Natural killer cell treated with Interleukin-12 subunit alpha and Interleukin-12 subunit beta and Interleukin-15 and Interleukin-18, amount 100 ng/mL, for 72 hours (primary cell): ENCODE data around the gene RIPOR1. TPM values are rescaled to one million over a fixed set of nuclear protein-coding genes. Genes with fewer than 3 reads are reported as not detected.
A peak's percentile ranks its signal among the peaks of the same experiment; 100 is the strongest.
"Not testable (repeated sequence)": the region's sequence is repeated elsewhere in the genome, so short reads cannot be mapped to it uniquely, and the experiment has no call there.

Source experiments
- ATAC-seq, 2 donors: fragments of 150-1000 bp; cut with Tn5 transposase in 1 of 2; sonication (Bioruptor Pico), chemical (Tn5 transposase) in 1 of 2; 2 replicates each; pipeline ENCODE4 v1.10.0; 2021
- DNase-seq: peaks from one replicate; pipeline ENCODE4 v3.0.0; 2022; ENCODE audit warnings: low spot score
- H3K27ac Mint-ChIP-seq, 2 donors: 1 replicate in 1 of 2; 2 replicates in 1 of 2; pipeline ENCODE4 v1.8.0; 2022; ENCODE audit warnings: mixed read lengths in 2 of 2, mild to moderate bottlenecking in 1 of 2, moderate library complexity in 1 of 2
- H3K27me3 Mint-ChIP-seq, 2 donors: 1 replicate in 1 of 2; 2 replicates in 1 of 2; pipeline ENCODE4 v1.8.0; 2022; ENCODE audit warnings: mixed read lengths in 2 of 2
- H3K36me3 Mint-ChIP-seq: one replicate; pipeline ENCODE4 v1.8.0; 2022; ENCODE audit warnings: mixed read lengths
- H3K4me1 Mint-ChIP-seq, 2 donors: 1 replicate in 1 of 2; 2 replicates in 1 of 2; pipeline ENCODE4 v1.8.0; 2022; ENCODE audit warnings: low read depth in 2 of 2, mixed read lengths in 2 of 2, mild to moderate bottlenecking in 1 of 2
- H3K4me3 Mint-ChIP-seq: one replicate; pipeline ENCODE4 v1.8.0; 2022; ENCODE audit warnings: mixed read lengths
- H3K9me3 Mint-ChIP-seq: 2 replicates; pipeline ENCODE4 v1.8.0; 2022; ENCODE audit warnings: mixed read lengths
- total RNA-seq, 2 donors: library from RNA; stranded (reverse); gene quantifications; one replicate each; pipeline ENCODE4 v1.2.3, GENCODE V29; 2022

Gene RIPOR1
- total RNA-seq, 2 donors from 2014 or later = 47.7 to 48.2 TPM

GRCh38 chr16:67525176-67525860, 3.3 kb upstream of the RIPOR1 start:
- no peak overlapping the region for H3K27ac Mint-ChIP-seq
- H3K4me1 Mint-ChIP-seq = peaks cover 14 to 19% of the 10 kb centered on the region in 2 donors
- H3K36me3 Mint-ChIP-seq = no peaks in the 10 kb centered on the region
- H3K27me3 Mint-ChIP-seq = no peaks in the 10 kb centered on the region
- ATAC-seq = no peak
- H3K9me3 Mint-ChIP-seq = no peaks in the 10 kb centered on the region
- DNase-seq = no peak
- no peak overlapping the region for H3K4me3 Mint-ChIP-seq

- no peak for ATAC-seq
- no peak overlapping the region for H3K4me3 Mint-ChIP-seq
- H3K4me1 Mint-ChIP-seq = peaks cover 14 to 20% of the 10 kb centered on the region in 2 donors
- H3K27me3 Mint-ChIP-seq = peaks cover 0 to 1% of the 10 kb centered on the region in 2 donors
- peak overlapping the region in 1 of 2 donors; percentile 65 for H3K27ac Mint-ChIP-seq
- H3K36me3 Mint-ChIP-seq = no peaks in the 10 kb centered on the region
- DNase-seq = no peak
- no peaks in the 10 kb centered on the region for H3K9me3 Mint-ChIP-seq
Observed at GRCh38 chr16:67526149-67526791, 2.4 kb upstream of the RIPOR1 start.

DNA sequence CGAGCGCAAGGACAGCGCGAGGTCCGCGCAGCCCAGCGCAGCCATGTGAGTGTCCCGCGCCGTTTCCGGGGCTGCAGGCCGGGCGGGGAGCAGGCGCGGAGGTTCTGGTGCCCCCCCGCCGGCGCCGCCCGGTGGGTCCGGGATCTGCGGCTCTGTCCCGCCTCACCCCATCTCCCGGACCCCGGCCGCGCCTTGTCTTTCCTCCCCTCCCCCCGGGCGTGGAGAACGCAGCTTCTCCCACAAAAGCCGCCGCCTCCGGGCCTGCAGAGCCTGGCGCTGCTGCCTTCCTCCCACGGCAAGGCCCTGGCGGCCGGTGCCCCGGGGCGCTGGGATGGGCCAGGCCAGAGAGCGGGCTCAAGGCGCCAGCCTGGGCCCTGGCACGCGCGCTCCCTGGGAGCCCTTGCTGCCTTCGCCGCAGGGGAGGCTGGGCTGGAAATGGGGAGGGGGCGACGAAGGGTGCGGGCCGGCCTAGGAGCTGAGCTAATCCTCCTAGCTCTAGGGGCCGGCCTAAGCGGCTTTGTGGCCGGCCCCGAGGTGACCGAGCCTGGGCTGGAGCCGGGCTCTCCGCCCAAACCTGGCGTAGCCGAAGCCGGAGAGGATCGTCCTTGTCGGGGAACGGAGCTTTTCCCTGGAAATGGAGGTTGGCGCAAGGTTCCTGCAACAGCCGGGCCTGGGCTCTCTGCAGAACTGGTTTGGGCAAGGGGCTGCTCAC, 397 bp downstream of the RIPOR1 start:
- Mint-ChIP-seq H3K27ac (peak overlapping the region in 1 of 2 donors; percentile 92), H3K36me3 (no peaks in the 10 kb centered on the region), H3K4me3 (peak overlapping the region; percentile 83), H3K27me3 (peaks cover 0 to 4% of the 10 kb centered on the region in 2 donors), H3K9me3 (no peaks in the 10 kb centered on the region), H3K4me1 (peaks cover 19 to 20% of the 10 kb centered on the region in 2 donors)
- DNase-seq = no peak
- peak; percentile 54 to 75 for ATAC-seq

DNA sequence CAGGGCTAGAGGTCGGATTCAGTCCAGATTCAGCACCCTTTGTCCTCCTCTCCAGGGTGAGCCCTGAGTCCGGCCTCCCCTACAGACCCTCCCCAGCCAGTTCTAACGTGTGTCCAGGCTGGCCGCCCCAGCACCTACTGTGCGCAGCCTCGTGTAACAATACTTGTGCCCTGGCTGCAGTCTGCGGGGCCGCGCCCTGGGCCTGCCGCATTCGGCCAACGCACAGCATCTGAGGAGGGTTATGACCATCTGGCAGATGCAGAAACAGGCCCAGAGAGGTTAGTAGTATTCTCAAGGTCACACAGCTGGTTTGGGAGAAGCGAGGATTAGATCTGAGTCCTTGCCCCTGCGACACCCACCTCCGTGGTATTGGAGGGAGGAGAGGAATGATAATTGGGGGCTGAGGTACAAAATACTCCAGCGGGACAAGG, 968 bp downstream of the RIPOR1 start:
- no peak for ATAC-seq
- no peaks in the 10 kb centered on the region for H3K36me3 Mint-ChIP-seq
- no peak for DNase-seq
- peaks cover 0 to 4% of the 10 kb centered on the region in 2 donors for H3K27me3 Mint-ChIP-seq
- H3K4me1 Mint-ChIP-seq = peaks cover 19 to 20% of the 10 kb centered on the region in 2 donors
- H3K27ac Mint-ChIP-seq = peak overlapping the region in 1 of 2 donors; percentile 92
- peak overlapping the region; percentile 83 for H3K4me3 Mint-ChIP-seq
- H3K9me3 Mint-ChIP-seq = no peaks in the 10 kb centered on the region

DNA sequence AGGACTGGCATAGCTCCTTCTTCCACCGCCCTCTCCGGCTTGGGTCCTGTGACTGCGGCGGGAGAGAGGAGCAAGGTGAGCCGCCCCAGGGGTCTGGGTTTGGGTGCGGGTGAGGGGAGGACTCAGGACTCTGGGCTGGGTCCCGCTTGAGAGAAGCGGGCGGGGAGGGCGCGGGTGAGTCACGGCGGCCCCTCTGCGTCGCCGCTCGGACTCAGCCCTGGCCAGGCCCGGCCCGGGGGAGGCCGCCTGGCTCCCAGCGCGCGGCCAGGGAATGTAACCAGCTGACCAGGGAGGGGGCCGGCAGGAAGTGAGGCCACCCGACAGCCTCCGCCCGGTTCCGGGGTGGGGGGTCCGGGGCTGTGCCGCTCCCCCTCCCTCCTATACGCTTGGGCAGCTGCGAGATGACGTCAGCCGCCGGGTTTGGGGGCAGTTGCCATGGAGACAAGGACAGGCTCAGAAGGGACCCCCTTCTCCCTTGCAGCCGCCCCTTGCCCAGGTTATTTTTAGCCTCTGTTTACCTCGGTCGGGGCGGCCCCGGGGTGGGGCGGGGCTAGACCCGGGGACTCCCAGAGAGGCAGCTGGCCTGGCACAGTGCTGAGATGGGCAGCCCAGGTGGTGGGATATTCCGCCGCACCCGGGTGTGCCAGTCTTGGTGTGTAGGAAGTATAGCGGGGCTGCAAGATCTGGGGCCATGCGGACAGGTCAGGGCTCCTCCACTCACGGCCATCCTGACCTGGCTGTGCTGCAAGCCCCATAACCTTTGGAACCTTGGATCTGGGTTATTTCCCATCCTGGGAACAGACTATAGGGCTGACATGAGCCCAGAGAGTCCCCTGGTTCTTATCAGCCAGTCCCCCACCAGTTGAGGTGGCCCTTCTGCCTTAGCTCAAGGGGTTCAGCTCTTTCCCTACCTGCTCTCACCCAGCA, 1.6 kb downstream of the RIPOR1 start:
- Mint-ChIP-seq H3K36me3 (no peaks in the 10 kb centered on the region), H3K4me3 (peak overlapping the region; percentile 83), H3K9me3 (no peaks in the 10 kb centered on the region), H3K27me3 (peaks cover 0 to 4% of the 10 kb centered on the region in 2 donors), H3K27ac (peak overlapping the region in 1 of 2 donors; percentile 92), H3K4me1 (peaks cover 22 to 24% of the 10 kb centered on the region in 2 donors)
- peak; percentile 45 to 70 for ATAC-seq
- peak; percentile 67 for DNase-seq

GRCh38 chr16:67531247-67531646, 2.6 kb downstream of the RIPOR1 start:
- Mint-ChIP-seq H3K27me3 (peaks cover 0 to 4% of the 10 kb centered on the region in 2 donors), H3K27ac (peak overlapping the region in 1 of 2 donors; percentile 73), H3K36me3 (no peaks in the 10 kb centered on the region), H3K9me3 (no peaks in the 10 kb centered on the region), H3K4me1 (peaks cover 28 to 31% of the 10 kb centered on the region in 2 donors), H3K4me3 (no peak overlapping the region)
- DNase-seq (no peak), ATAC-seq (no peak)

DNA sequence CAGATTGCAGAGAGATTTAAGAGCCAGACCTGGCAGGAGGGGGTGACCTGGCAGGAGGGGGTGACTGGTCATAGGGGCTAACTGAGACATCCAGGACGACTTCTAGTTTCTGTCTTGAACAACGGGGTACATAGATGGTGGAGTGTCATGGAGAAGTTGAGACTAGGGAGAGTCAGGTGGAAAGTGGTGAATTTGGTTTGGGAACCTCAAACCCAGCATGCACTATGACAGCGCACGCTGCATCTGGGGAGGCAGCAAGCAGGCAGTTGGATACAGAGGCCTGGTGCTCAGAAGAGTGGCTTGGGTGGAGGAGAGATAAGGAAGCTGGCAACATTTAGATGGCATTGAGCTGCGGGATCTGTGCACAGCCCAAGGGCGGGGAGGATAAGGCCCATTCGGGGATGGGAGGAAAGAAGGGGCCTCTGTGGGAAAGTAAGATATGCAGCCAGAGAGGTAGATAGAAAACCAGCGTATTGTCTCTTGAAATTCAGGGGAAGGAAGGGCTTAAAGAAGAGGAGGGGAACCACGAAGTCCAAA, 4.5 kb downstream of the RIPOR1 start:
- H3K4me1 Mint-ChIP-seq = peaks cover 38 to 42% of the 10 kb centered on the region in 2 donors
- no peak for ATAC-seq
- DNase-seq = no peak
- peak overlapping the region in 1 of 2 donors; percentile 23 for H3K27ac Mint-ChIP-seq
- no peaks in the 10 kb centered on the region for H3K9me3 Mint-ChIP-seq
- H3K4me3 Mint-ChIP-seq = no peak overlapping the region
- H3K36me3 Mint-ChIP-seq = no peaks in the 10 kb centered on the region
- peaks cover 0 to 4% of the 10 kb centered on the region in 2 donors for H3K27me3 Mint-ChIP-seq

DNA sequence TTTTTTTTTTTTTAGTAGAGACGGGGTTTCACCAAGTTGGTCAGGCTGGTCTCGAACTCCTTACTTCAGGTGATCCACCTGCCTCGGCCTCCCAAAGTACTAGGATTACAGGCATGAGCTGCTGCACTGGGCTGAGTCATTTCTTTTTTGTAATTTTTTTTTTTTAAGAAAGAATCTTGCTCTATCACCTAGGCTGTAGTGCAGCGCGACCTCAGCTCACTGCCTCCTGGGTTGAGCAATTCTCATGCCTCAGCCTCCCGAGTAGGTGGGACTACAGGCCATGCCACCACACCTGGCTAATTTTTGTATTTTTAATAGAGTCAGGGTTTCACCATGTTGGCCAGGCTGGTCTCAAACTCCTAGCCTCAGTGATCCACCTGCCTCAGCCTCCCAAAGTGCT, 5.4 kb downstream of the RIPOR1 start:
- not testable (repeated sequence) for ATAC-seq, H3K27me3 Mint-ChIP-seq, DNase-seq, H3K36me3 Mint-ChIP-seq, H3K27ac Mint-ChIP-seq, H3K9me3 Mint-ChIP-seq, H3K4me3 Mint-ChIP-seq
- peaks cover 41 to 45% of the 10 kb centered on the region in 2 donors for H3K4me1 Mint-ChIP-seq

DNA sequence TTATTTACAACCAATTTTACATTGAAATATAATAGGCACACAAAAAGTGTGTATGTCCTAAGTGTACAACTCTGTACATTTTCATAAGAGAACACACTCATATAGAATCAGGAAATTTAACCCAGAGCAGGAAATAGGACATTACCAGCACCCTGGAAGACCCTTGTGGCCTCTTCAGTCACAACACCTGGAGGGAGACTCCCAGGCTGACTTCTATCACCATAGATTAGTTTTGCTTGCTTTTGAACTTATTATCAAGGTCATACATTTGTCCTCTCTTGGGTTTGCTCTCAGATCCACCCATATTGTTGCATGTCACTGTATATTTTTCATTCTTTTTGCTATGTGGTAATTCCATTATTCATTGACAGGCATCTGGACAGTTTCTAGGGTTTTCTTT, 5.8 kb downstream of the RIPOR1 start:
- Mint-ChIP-seq H3K4me3 (no peak overlapping the region), H3K4me1 (peaks cover 45 to 48% of the 10 kb centered on the region in 2 donors), H3K36me3 (no peaks in the 10 kb centered on the region), H3K27ac (no peak overlapping the region), H3K27me3 (peaks cover 0 to 4% of the 10 kb centered on the region in 2 donors), H3K9me3 (no peaks in the 10 kb centered on the region)
- ATAC-seq (no peak), DNase-seq (no peak)

DNA sequence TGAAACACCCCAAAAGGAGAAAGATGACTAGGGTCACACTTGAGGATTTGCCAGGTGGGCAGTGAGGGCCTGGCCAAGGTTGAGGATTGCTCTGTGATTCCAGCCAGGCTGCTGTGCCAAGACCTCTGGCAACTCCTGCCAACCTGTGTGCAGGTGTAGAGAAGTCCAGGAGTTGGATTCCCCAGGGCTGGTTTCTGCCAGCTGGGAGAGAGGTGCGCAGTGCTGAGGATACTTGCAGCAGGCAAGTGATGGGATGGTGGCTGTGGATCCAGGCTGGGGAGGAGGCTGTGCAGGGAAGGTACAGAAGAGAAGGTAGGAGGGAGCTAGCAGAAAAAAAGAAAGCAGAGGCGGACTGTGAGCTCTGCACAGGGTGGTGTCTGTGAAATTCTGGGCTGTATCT, 6.6 kb downstream of the RIPOR1 start:
- H3K36me3 Mint-ChIP-seq = no peaks in the 10 kb centered on the region
- ATAC-seq (no peak), DNase-seq (no peak)
- no peaks in the 10 kb centered on the region for H3K9me3 Mint-ChIP-seq
- peak overlapping the region; percentile 87 for H3K4me3 Mint-ChIP-seq
- peaks cover 0 to 4% of the 10 kb centered on the region in 2 donors for H3K27me3 Mint-ChIP-seq
- peak overlapping the region; percentile 13 to 72 for H3K27ac Mint-ChIP-seq
- peaks cover 44 to 45% of the 10 kb centered on the region in 2 donors for H3K4me1 Mint-ChIP-seq

DNA sequence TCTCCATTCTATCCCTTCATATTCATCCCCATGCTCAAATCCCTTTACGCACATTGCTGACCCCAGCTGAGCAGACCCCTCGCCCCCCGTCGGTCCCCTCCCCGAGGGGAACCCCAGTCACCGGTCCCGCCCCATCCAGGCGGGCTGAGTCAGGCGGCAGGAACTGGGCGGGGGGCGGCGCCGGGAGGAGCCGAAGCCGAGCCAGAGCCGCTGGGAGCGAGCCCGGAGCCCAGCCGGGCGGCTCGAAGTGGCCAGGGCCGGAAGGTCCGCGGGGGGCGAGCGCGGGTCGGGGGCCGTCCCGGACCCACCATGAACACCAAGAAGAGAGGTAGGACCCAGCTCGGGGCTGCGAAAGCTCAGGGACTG, 8.6 kb downstream of the RIPOR1 start:
- Mint-ChIP-seq H3K9me3 (no peaks in the 10 kb centered on the region), H3K36me3 (peaks cover 7% of the 10 kb centered on the region), H3K27ac (peak overlapping the region; percentile 51 to 88), H3K4me3 (peak overlapping the region; percentile 87), H3K27me3 (no peaks in the 10 kb centered on the region), H3K4me1 (peaks cover 42 to 46% of the 10 kb centered on the region in 2 donors)
- peak; percentile 77 for DNase-seq
- peak; percentile 75 to 78 for ATAC-seq

DNA sequence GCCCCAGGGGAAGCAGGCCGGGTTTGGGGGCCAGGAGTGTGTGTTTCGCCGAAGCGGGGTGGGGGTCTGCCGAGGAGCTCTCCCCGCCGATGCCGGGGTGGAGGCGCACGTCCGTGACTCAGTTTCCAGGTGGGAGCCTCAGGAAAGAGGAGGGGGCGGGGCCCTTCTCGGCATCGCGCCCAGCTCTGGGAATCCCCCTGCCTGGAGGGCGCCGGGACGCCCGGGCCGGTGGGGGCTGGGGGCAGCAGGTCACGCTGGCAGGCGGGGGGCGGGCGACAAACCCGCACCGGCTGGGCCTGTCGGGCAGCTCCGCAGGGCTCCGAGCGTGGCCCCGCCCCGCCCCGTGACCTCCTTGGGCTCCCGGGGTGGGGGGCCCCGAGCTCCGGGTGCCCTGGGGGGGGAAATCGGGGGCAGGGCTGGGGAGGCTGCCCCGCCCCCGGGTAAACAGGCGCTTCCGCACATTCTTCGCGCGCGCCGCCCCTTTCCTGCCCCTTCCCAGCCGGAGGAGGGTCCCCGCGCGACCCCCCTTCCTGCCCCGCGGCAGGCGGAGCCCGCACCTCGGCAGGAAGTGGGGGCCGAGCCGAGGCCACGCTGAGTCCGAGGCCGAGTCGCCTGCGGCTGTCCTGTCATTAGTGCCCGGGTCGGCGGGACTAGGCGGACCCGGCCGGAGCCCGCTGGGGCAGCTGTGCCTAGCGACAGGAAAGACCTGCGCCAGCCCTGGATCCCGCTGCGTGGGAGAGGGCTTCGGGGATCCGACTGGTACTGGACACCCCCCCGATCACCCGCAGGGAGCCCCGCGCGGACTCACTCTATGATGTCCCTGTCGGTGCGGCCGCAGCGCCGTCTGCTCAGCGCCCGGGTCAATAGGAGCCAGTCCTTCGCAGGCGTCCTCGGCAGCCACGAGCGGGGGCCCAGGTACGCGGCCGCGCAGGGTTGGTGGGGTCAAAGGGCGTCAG, 9.3 kb downstream of the RIPOR1 start:
- DNase-seq (peak; percentile 87), ATAC-seq (peak; percentile 74 to 85)
- peak overlapping the region; percentile 87 for H3K4me3 Mint-ChIP-seq
- no peaks in the 10 kb centered on the region for H3K9me3 Mint-ChIP-seq
- H3K4me1 Mint-ChIP-seq = peaks cover 44 to 51% of the 10 kb centered on the region in 2 donors
- peak overlapping the region; percentile 51 to 88 for H3K27ac Mint-ChIP-seq
- H3K27me3 Mint-ChIP-seq = no peaks in the 10 kb centered on the region
- peaks cover 7% of the 10 kb centered on the region for H3K36me3 Mint-ChIP-seq
